ENCODE data around the gene MBD3. TPM values are rescaled to one million over a fixed set of nuclear protein-coding genes. Genes with fewer than 3 reads are reported as not detected.

Gene MBD3
- total RNA-seq, 4 donors from 2014 or later = 61.4 to 121 (median 68.7) TPM

- 94% methylated on average over 49 of the region's 49 CpGs; no CpG with 5 or more reads in 1 of the 2 donors for WGBS, 2 donors (ENCODE audit: low coverage in 1 of 2)
- H3K4me3 ChIP-seq = no peak overlapping the region
- peaks cover 0 to 6% (median 0%) of the 10 kb centered on the region in 4 donors for H3K4me1 ChIP-seq
- in situ Hi-C loops (cut with MboI; ENCODE audit: low pct_ligation_motif_present in 1 of 4, low pct_unique_long_range_greater_than_20kb in 1 of 4, low sequenced_read_pairs in 3 of 4) = no loop called here
- TF ChIP-seq, protein P1, sequence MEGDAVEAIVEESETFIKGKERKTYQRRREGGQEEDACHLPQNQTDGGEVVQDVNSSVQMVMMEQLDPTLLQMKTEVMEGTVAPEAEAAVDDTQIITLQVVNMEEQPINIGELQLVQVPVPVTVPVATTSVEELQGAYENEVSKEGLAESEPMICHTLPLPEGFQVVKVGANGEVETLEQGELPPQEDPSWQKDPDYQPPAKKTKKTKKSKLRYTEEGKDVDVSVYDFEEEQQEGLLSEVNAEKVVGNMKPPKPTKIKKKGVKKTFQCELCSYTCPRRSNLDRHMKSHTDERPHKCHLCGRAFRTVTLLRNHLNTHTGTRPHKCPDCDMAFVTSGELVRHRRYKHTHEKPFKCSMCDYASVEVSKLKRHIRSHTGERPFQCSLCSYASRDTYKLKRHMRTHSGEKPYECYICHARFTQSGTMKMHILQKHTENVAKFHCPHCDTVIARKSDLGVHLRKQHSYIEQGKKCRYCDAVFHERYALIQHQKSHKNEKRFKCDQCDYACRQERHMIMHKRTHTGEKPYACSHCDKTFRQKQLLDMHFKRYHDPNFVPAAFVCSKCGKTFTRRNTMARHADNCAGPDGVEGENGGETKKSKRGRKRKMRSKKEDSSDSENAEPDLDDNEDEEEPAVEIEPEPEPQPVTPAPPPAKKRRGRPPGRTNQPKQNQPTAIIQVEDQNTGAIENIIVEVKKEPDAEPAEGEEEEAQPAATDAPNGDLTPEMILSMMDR (IDR thresholded peaks at IDR 0.05) = no peak
- no peak for TF ChIP-seq POLR2A (IDR thresholded peaks at IDR 0.05)
- TF ChIP-seq EP300 (IDR thresholded peaks at IDR 0.05; ENCODE audit: low read depth) = no peak
- no peak for TF ChIP-seq POLR2AphosphoS5 (IDR thresholded peaks at IDR 0.05)
- no peak for DNase-seq
- no peaks in the 10 kb centered on the region for H3K9me3 ChIP-seq
- intact Hi-C loops (cut with DNase I; ENCODE audit: low total_unique reads) = no loop called here
- no peaks in the 10 kb centered on the region for H3K27me3 ChIP-seq
- H3K36me3 ChIP-seq = peaks cover 0 to 29% (median 9%) of the 10 kb centered on the region in 4 donors
- H3K27ac ChIP-seq = no peak overlapping the region
Measured at GRCh38 chr19:1577929-1578618, 14.6 kb downstream of the MBD3 start.

DNA sequence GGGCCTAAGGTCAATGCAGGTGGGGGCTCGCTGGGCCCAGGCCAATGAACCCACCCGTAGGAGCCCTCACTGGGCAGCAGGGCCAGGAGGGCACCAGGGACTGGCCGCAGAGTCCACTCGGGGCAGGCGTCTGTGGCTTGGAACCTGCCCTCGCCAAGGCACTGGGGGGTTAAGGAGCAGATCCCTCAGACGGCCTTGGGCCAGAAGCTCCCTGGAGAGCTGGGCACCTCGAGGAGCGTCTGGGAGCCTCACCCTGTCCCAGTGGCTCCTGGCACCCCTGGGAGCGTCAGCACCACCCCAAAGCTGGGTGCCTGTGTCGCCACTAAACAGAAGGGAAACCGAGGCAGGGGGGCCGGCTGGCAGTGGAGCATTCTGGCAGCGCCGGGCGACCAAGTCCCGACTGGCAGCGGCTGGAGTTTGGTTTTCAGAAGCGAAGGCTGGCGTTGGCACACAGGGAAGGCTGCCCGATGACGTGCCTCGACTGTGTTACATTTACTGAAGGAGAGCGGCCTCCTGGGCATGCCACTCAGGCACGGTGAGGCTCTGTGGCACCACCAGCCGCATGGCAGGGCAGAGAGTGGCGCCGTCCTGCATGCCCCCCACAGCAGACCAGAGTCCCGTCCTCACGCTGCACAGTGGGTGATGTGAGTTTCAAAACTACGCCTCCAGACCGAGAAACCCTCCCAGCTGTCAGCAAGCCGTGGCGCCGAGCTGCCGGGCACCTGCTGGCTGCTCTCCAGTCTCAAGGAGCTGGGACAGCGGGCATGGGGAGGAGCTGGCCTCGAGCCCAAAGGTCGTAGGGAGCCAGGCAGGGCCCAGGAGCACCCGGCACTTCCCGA, 15.4 kb downstream of the MBD3 start:
- in situ Hi-C loops (cut with MboI; ENCODE audit: low pct_ligation_motif_present in 1 of 4, low pct_unique_long_range_greater_than_20kb in 1 of 4, low sequenced_read_pairs in 3 of 4) (no loop called here), intact Hi-C loops (cut with DNase I; ENCODE audit: low total_unique reads) (no loop called here)
- TF ChIP-seq POLR2A (IDR thresholded peaks at IDR 0.05) (no peak), POLR2AphosphoS5 (IDR thresholded peaks at IDR 0.05) (no peak), EP300 (IDR thresholded peaks at IDR 0.05; ENCODE audit: low read depth) (no peak)
- TF ChIP-seq, protein P1 (IDR thresholded peaks at IDR 0.05) = no peak
- H3K27ac ChIP-seq = no peak overlapping the region
- H3K27me3 ChIP-seq = no peaks in the 10 kb centered on the region
- H3K36me3 ChIP-seq = peaks cover 0 to 24% (median 9%) of the 10 kb centered on the region in 4 donors
- no peak overlapping the region for H3K4me3 ChIP-seq
- peaks cover 0 to 6% (median 0%) of the 10 kb centered on the region in 4 donors for H3K4me1 ChIP-seq
- 88% methylated on average over 37 of the region's 41 CpGs; no CpG with 5 or more reads in 1 of the 2 donors for WGBS, 2 donors (ENCODE audit: low coverage in 1 of 2)
- H3K9me3 ChIP-seq = no peaks in the 10 kb centered on the region
- no peak for DNase-seq

- intact Hi-C loops (cut with DNase I; ENCODE audit: low total_unique reads) = no loop called here
- whole genome bisulfite sequencing, 2 donors (ENCODE audit: low coverage in 1 of 2) = 85 to 92% methylated on average over 5 to 25 of the region's 30 CpGs
- H3K9me3 ChIP-seq = no peaks in the 10 kb centered on the region
- no peak overlapping the region for H3K27ac ChIP-seq
- H3K27me3 ChIP-seq = no peaks in the 10 kb centered on the region
- H3K4me3 ChIP-seq = no peak overlapping the region
- in situ Hi-C loops (cut with MboI; ENCODE audit: low pct_ligation_motif_present in 1 of 4, low pct_unique_long_range_greater_than_20kb in 1 of 4, low sequenced_read_pairs in 3 of 4) = no loop called here
- peaks cover 0 to 6% (median 0%) of the 10 kb centered on the region in 4 donors for H3K4me1 ChIP-seq
- H3K36me3 ChIP-seq = peaks cover 0 to 22% (median 8%) of the 10 kb centered on the region in 4 donors
- TF ChIP-seq POLR2A (IDR thresholded peaks at IDR 0.05) (no peak), EP300 (IDR thresholded peaks at IDR 0.05; ENCODE audit: low read depth) (no peak), POLR2AphosphoS5 (IDR thresholded peaks at IDR 0.05) (no peak)
- TF ChIP-seq, protein P1 (IDR thresholded peaks at IDR 0.05) = no peak
- no peak for DNase-seq
Measured at GRCh38 chr19:1576242-1577089, 16.2 kb downstream of the MBD3 start.

All from transverse colon (tissue), 4 donors.